Measurements from ENCODE around the gene PPFIA2. TPM values are rescaled to one million over a fixed set of nuclear protein-coding genes. Genes with fewer than 3 reads are reported as not detected.

The PPFIA2 gene
- total RNA-seq, 1 donor from 2014 or later: not detected

GRCh38 chr12:81573228-81573627 lies 185.9 kb downstream of the PPFIA2 start:
- Mint-ChIP-seq H3K36me3 (ENCODE audit: low read depth, unreplicated experiment) (no peaks in the 10 kb centered on the region), H3K4me1 (ENCODE audit: unreplicated experiment) (no peaks in the 10 kb centered on the region), H3K9me3 (ENCODE audit: unreplicated experiment) (no peaks in the 10 kb centered on the region), H3K4me3 (ENCODE audit: unreplicated experiment) (no peak overlapping the region), H3K27me3 (ENCODE audit: unreplicated experiment) (no peaks in the 10 kb centered on the region), H3K27ac (ENCODE audit: unreplicated experiment) (no peak overlapping the region)
- DNase-seq (ENCODE audit: low spot score): no peak
- TF ChIP-seq, protein P1, sequence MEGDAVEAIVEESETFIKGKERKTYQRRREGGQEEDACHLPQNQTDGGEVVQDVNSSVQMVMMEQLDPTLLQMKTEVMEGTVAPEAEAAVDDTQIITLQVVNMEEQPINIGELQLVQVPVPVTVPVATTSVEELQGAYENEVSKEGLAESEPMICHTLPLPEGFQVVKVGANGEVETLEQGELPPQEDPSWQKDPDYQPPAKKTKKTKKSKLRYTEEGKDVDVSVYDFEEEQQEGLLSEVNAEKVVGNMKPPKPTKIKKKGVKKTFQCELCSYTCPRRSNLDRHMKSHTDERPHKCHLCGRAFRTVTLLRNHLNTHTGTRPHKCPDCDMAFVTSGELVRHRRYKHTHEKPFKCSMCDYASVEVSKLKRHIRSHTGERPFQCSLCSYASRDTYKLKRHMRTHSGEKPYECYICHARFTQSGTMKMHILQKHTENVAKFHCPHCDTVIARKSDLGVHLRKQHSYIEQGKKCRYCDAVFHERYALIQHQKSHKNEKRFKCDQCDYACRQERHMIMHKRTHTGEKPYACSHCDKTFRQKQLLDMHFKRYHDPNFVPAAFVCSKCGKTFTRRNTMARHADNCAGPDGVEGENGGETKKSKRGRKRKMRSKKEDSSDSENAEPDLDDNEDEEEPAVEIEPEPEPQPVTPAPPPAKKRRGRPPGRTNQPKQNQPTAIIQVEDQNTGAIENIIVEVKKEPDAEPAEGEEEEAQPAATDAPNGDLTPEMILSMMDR (IDR thresholded peaks at IDR 0.05; ENCODE audit: unreplicated experiment): no peak

- TF ChIP-seq, protein P1 (IDR thresholded peaks at IDR 0.05; ENCODE audit: unreplicated experiment): no peak
- Mint-ChIP-seq H3K9me3 (ENCODE audit: unreplicated experiment) (no peaks in the 10 kb centered on the region), H3K36me3 (ENCODE audit: low read depth, unreplicated experiment) (no peaks in the 10 kb centered on the region), H3K27me3 (ENCODE audit: unreplicated experiment) (no peaks in the 10 kb centered on the region), H3K27ac (ENCODE audit: unreplicated experiment) (no peak overlapping the region), H3K4me1 (ENCODE audit: unreplicated experiment) (no peaks in the 10 kb centered on the region), H3K4me3 (ENCODE audit: unreplicated experiment) (no peak overlapping the region)
- no peak for DNase-seq (ENCODE audit: low spot score)
Measured at GRCh38 chr12:81572411-81572810, 186.7 kb downstream of the PPFIA2 start.

DNA sequence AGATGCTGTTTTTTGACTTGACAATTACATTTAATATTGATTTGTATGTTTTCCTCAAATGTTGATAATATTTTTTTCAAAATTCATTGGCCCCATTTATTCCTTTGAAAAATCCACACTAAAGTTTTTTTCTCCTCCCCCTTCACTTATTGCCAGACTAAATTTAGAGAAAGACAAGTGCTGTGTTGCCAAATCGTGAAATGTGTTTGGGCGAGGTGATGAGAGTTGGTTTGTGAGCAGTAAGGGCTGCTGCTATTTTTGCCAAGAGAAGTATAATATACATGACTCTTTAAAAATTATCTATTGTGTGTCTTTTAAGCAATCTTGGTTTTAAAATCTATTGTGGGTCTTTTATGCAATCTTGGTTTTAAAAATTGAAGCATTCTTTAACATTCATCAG lies 188.9 kb downstream of the PPFIA2 start:
- Mint-ChIP-seq H3K4me1 (ENCODE audit: unreplicated experiment) (no peaks in the 10 kb centered on the region), H3K9me3 (ENCODE audit: unreplicated experiment) (no peaks in the 10 kb centered on the region), H3K27ac (ENCODE audit: unreplicated experiment) (no peak overlapping the region), H3K4me3 (ENCODE audit: unreplicated experiment) (no peak overlapping the region), H3K27me3 (ENCODE audit: unreplicated experiment) (no peaks in the 10 kb centered on the region), H3K36me3 (ENCODE audit: low read depth, unreplicated experiment) (no peaks in the 10 kb centered on the region)
- DNase-seq (ENCODE audit: low spot score): no peak
- TF ChIP-seq, protein P1 (IDR thresholded peaks at IDR 0.05; ENCODE audit: unreplicated experiment): no peak

GRCh38 chr12:81564237-81564636 lies 194.9 kb downstream of the PPFIA2 start:
- Mint-ChIP-seq H3K9me3 (ENCODE audit: unreplicated experiment) (no peaks in the 10 kb centered on the region), H3K36me3 (ENCODE audit: low read depth, unreplicated experiment) (no peaks in the 10 kb centered on the region), H3K27ac (ENCODE audit: unreplicated experiment) (no peak overlapping the region), H3K4me3 (ENCODE audit: unreplicated experiment) (no peak overlapping the region), H3K4me1 (ENCODE audit: unreplicated experiment) (no peaks in the 10 kb centered on the region), H3K27me3 (ENCODE audit: unreplicated experiment) (no peaks in the 10 kb centered on the region)
- no peak for DNase-seq (ENCODE audit: low spot score)
- TF ChIP-seq, protein P1 (IDR thresholded peaks at IDR 0.05; ENCODE audit: unreplicated experiment): no peak

- DNase-seq (ENCODE audit: low spot score): no peak
- Mint-ChIP-seq H3K4me3 (ENCODE audit: unreplicated experiment) (no peak overlapping the region), H3K9me3 (ENCODE audit: unreplicated experiment) (no peaks in the 10 kb centered on the region), H3K27ac (ENCODE audit: unreplicated experiment) (no peak overlapping the region), H3K27me3 (ENCODE audit: unreplicated experiment) (no peaks in the 10 kb centered on the region), H3K4me1 (ENCODE audit: unreplicated experiment) (no peaks in the 10 kb centered on the region), H3K36me3 (ENCODE audit: low read depth, unreplicated experiment) (no peaks in the 10 kb centered on the region)
- TF ChIP-seq, protein P1 (IDR thresholded peaks at IDR 0.05; ENCODE audit: unreplicated experiment): no peak
Measured at GRCh38 chr12:81558031-81558430, 201.1 kb downstream of the PPFIA2 start.

Data from endothelial cell (in vitro differentiated cells).